K562 (cell line): ENCODE measurements around the gene MIEN1. TPM values are rescaled to one million over a fixed set of nuclear protein-coding genes. Genes with fewer than 3 reads are reported as not detected.

ENCODE experiments used
- E4F1 ChIP-seq: fragments of 250-450 bp; sonication (Bioruptor Pico); IDR thresholded peaks from 2 replicates; pipeline ENCODE4 v1.5.0; 2021; ENCODE audit warnings: mild to moderate bottlenecking, borderline replicate concordance
- KLF6 ChIP-seq: fragments of 250-450 bp; sonication (Bioruptor Pico); IDR thresholded peaks from 2 replicates; pipeline ENCODE4 v1.4.0; 2020; ENCODE audit warnings: mild to moderate bottlenecking, moderate library complexity, borderline replicate concordance
- L3MBTL2 ChIP-seq: fragments of 450-650 bp; IDR thresholded peaks from 2 replicates; pipeline ENCODE4 v1.6.1; 2016; ENCODE audit warnings: mild to moderate bottlenecking, moderate library complexity
- MED1 ChIP-seq: sonication (generic); formaldehyde crosslinking; IDR thresholded peaks from 2 replicates; pipeline ENCODE4 v1.8.1; 2023; ENCODE audit warnings: missing genetic modification reagents, borderline replicate concordance
- MXD1 ChIP-seq: fragments of 250-450 bp; sonication (Bioruptor Pico); IDR thresholded peaks from 2 replicates; pipeline ENCODE4 v1.8.0; 2021; ENCODE audit warnings: borderline replicate concordance, mild to moderate bottlenecking, moderate library complexity; ENCODE audit not compliant: poor library complexity, severe bottlenecking
- MXI1 ChIP-seq: IDR thresholded peaks from 2 replicates; pipeline ENCODE4 v1.6.1; 2011; ENCODE audit warnings: low read depth, mild to moderate bottlenecking, improper control_type of control experiment, low read length
- NFXL1 ChIP-seq: fragments of 450-650 bp; formaldehyde crosslinking; IDR thresholded peaks from 2 replicates; pipeline ENCODE4 v1.4.0; 2021; ENCODE audit warnings: mild to moderate bottlenecking
- NFYB ChIP-seq: IDR thresholded peaks from 2 replicates; pipeline ENCODE4 v1.6.1; 2011; ENCODE audit warnings: mild to moderate bottlenecking, moderate library complexity; ENCODE audit not compliant: insufficient read length; ENCODE audit errors: extremely low read depth
- OTX1 ChIP-seq: fragments of 450-650 bp; formaldehyde crosslinking; IDR thresholded peaks from 2 replicates; pipeline ENCODE4 v1.4.0; 2022; ENCODE audit warnings: mild to moderate bottlenecking
- SAFB ChIP-seq: fragments of 200-400 bp; formaldehyde crosslinking; IDR thresholded peaks from 2 replicates; pipeline ENCODE4 v1.6.1; 2017; ENCODE audit warnings: low read depth, low read length, borderline replicate concordance
- SMAD2 ChIP-seq: fragments of 150-350 bp; IDR thresholded peaks from 2 replicates; pipeline ENCODE4 v1.6.1; 2014; ENCODE audit warnings: low read depth, mild to moderate bottlenecking, low read length
- SMARCA5 ChIP-seq: fragments of 450-650 bp; IDR thresholded peaks from 2 replicates; pipeline ENCODE4 v1.6.1; 2016
- TRIM24 ChIP-seq, 2 experiments: fragments of 450-650 bp; IDR thresholded peaks; 2 replicates each; pipeline ENCODE4 v1.6.1; 2016
- UBTF ChIP-seq, 2 experiments: IDR thresholded peaks; 2 replicates each; pipeline ENCODE4 v1.6.1; 2012; ENCODE audit warnings: improper control_type of control experiment in 2 of 2, low read depth in 2 of 2, low read length in 2 of 2, borderline replicate concordance in 1 of 2
- ZBTB49 ChIP-seq: sonication (generic); formaldehyde crosslinking; IDR thresholded peaks from 2 replicates; pipeline ENCODE4 v1.8.0; 2022; ENCODE audit warnings: missing genetic modification reagents, mild to moderate bottlenecking, borderline replicate concordance
- ZBTB9 ChIP-seq: fragments of 450-650 bp; formaldehyde crosslinking; IDR thresholded peaks from 2 replicates; pipeline ENCODE4 v1.4.0; 2020; ENCODE audit warnings: mild to moderate bottlenecking, moderate library complexity
- ZNF133 ChIP-seq: fragments of 250-450 bp; sonication (Bioruptor Pico); IDR thresholded peaks from 2 replicates; pipeline ENCODE4 v1.4.0; 2020; ENCODE audit warnings: mild to moderate bottlenecking
- ZNF184 ChIP-seq: sonication (generic); formaldehyde crosslinking; IDR thresholded peaks from 2 replicates; pipeline ENCODE4 v1.5.0; 2020; ENCODE audit warnings: missing genetic modification reagents
- ZNF224 ChIP-seq: sonication (generic); formaldehyde crosslinking; IDR thresholded peaks from 2 replicates; pipeline ENCODE4 v1.8.0; 2022; ENCODE audit warnings: mild to moderate bottlenecking, missing genetic modification reagents
- ZNF436 ChIP-seq: fragments of 250-450, 450-650 bp; sonication (Bioruptor Pico); formaldehyde crosslinking; IDR thresholded peaks from 2 replicates; pipeline ENCODE4 v1.7.0; 2020; ENCODE audit warnings: mild to moderate bottlenecking
- polyA plus RNA-seq, 8 experiments: library from polyadenylated mRNA; depleted of rRNA in 4 of 8; stranded (reverse) in 5 of 8; unstranded in 3 of 8; fragments of >200 nt; fragmentation: Nextera tagmentation in 2 of 8; fragmentation: Illumina TruSeq in 1 of 8; extraction: Ambion mirVana in 2 of 8; extraction: Trizol in 1 of 8; gene quantifications; 2 replicates each; pipeline versions ENCODE4 v1.2.1 to v1.2.3, GENCODE V29; 2011 to 2014; ENCODE audit warnings: inconsistent platforms in 1 of 8, missing spikeins in 1 of 8
- total RNA-seq, 7 experiments: library from RNA; depleted of rRNA in 6 of 7; stranded (reverse); fragments of >200 nt in 6 of 7; fragmentation: Illumina TruSeq in 2 of 7; extraction: Trizol in 2 of 7; gene quantifications; 2 replicates each; pipeline versions ENCODE4 v1.2.1 to v1.2.3, GENCODE V29; 2011 to 2021; ENCODE audit warnings: low replicate concordance in 1 of 7

MIEN1 gene
- total and polyA plus RNA-seq, 9 of the 15 experiments (the other 6 are each of a cell fraction or from before 2014, with no cell fraction given) = 61.3 to 142 (median 78.9) TPM

- TF ChIP-seq ZBTB49 (no peak), ZNF436 (CRISPR knock-in tag) (no peak), ZNF224 (CRISPR knock-in tag) (no peak), SMARCA5 (no peak), TRIM24 (IDR thresholded peaks at IDR 0.05) (no peak), L3MBTL2 (peak; percentile 98), ZNF184 (CRISPR knock-in tag) (no peak), UBTF (IDR thresholded peaks at IDR 0.05; ENCODE audit: borderline replicate concordance in 1 of 2, low read depth in 2 of 2, low read length in 2 of 2) (0 out of 4 replicates have a peak, but pooled peaks of 1 of the 2 experiments have one; percentile 11), NFXL1 (CRISPR knock-in tag) (no peak), MXI1 (no peak), SMAD2 (no peak), SAFB (peak; percentile 89), MED1 (CRISPR knock-in tag) (no peak), OTX1 (no peak), ZBTB9 (CRISPR knock-in tag) (peak; percentile 94; the same call in 1 of the 2 replicates), NFYB (no peak), KLF6 (no peak), ZNF133 (no peak), MXD1 (no peak), E4F1 (CRISPR knock-in tag) (0 out of 2 replicates have a peak, but pooled peaks have one; percentile 61)
Observed at GRCh38 chr17:39753514-39754160, 23.3 kb upstream of the MIEN1 start (continued).
